ENCODE data around the gene GRIP1.

- no peak for TF ChIP-seq CTCF (IDR thresholded peaks at IDR 0.05; ENCODE audit: insufficient read depth, low read length, poor library complexity, severe bottlenecking)
- no peak for TF ChIP-seq EZH2phosphoT487 (conservative IDR thresholded peaks at IDR 0.05; ENCODE audit: low read length)
These were observed 78.0 kb downstream of the GRIP1 start for GRCh38 chr12:66600903-66601302.

Measured in SU-DHL-6 (cell line).